ENCODE results near the gene ARHGAP33. TPM values are rescaled to one million over a fixed set of nuclear protein-coding genes. Genes with fewer than 3 reads are reported as not detected.

The ARHGAP33 gene
- polyA plus RNA-seq, 1 donor (not counting 4 experiments of a cell fraction or from before 2014, with no cell fraction given), result 0.49 TPM

- Histone ChIP-seq H2AFZ (ENCODE audit: control insufficient read depth, low read length) (no peak overlapping the region), H3K4me2 (ENCODE audit: control insufficient read depth, extremely low read depth, insufficient read depth, low read depth, low read length) (no peak overlapping the region), H3K79me2 (ENCODE audit: control insufficient read depth, insufficient read depth, low read length) (peaks cover 17% of the 10 kb centered on the region), H3K4me3 (ENCODE audit: control insufficient read depth in 2 of 3, extremely low read depth in 1 of 3, insufficient read depth in 2 of 3, low read depth in 1 of 3, low read length in 3 of 3) (no peak overlapping the region), H3K9ac (ENCODE audit: control insufficient read depth, extremely low read depth, insufficient read depth, low read length) (no peak overlapping the region), H3K27me3 (ENCODE audit: control insufficient read depth, extremely low read depth, insufficient read depth, low read length) (no peaks in the 10 kb centered on the region), H4K20me1 (ENCODE audit: control insufficient read depth, extremely low read depth, insufficient read depth, low read length) (no peaks in the 10 kb centered on the region), H3K27ac (ENCODE audit: control insufficient read depth, insufficient read depth, low read length) (no peak overlapping the region), H3K4me1 (ENCODE audit: control insufficient read depth, extremely low read depth, insufficient read depth, low read length) (peaks cover 19% of the 10 kb centered on the region), H3K9me1 (ENCODE audit: control insufficient read depth, extremely low read depth, insufficient read depth, low read length) (no peaks in the 10 kb centered on the region), H3K9me3 (ENCODE audit: control insufficient read depth, low read depth, low read length) (no peaks in the 10 kb centered on the region), H3K36me3 (ENCODE audit: control insufficient read depth in 2 of 2, extremely low read depth in 1 of 2, insufficient read depth in 2 of 2, low read length in 2 of 2) (peaks cover 13 to 23% of the 10 kb centered on the region in 2 experiments)
- no peak for DNase-seq (ENCODE audit: low read depth, low spot score)
- no peak for FAIRE-seq
- TF ChIP-seq CTCF (optimal IDR thresholded peaks at IDR 0.05 in 1 of 3, IDR thresholded peaks at IDR 0.05 in 1 of 3, conservative IDR thresholded peaks at IDR 0.05 in 1 of 3; ENCODE audit: extremely low read depth in 1 of 3, insufficient read depth in 2 of 3, low read length in 3 of 3) (no peak), EZH2 (IDR thresholded peaks at IDR 0.05; ENCODE audit: low read length) (no peak)
- dilution Hi-C loops (cut with MboI; ENCODE audit: extremely low pct_ligation_motif_present, low sequenced_read_pairs), result no loop called here
Measured at GRCh38 chr19:35752746-35753350, 22.5 kb upstream of the ARHGAP33 start.

- Histone ChIP-seq H2AFZ (ENCODE audit: control insufficient read depth, low read length) (no peak overlapping the region), H3K79me2 (ENCODE audit: control insufficient read depth, insufficient read depth, low read length) (peaks cover 17% of the 10 kb centered on the region), H3K4me2 (ENCODE audit: control insufficient read depth, extremely low read depth, insufficient read depth, low read depth, low read length) (no peak overlapping the region), H3K27me3 (ENCODE audit: control insufficient read depth, extremely low read depth, insufficient read depth, low read length) (no peaks in the 10 kb centered on the region), H4K20me1 (ENCODE audit: control insufficient read depth, extremely low read depth, insufficient read depth, low read length) (no peaks in the 10 kb centered on the region), H3K27ac (ENCODE audit: control insufficient read depth, insufficient read depth, low read length) (no peak overlapping the region), H3K9me3 (ENCODE audit: control insufficient read depth, low read depth, low read length) (no peaks in the 10 kb centered on the region), H3K4me3 (ENCODE audit: control insufficient read depth in 2 of 3, extremely low read depth in 1 of 3, insufficient read depth in 2 of 3, low read depth in 1 of 3, low read length in 3 of 3) (no peak overlapping the region), H3K9ac (ENCODE audit: control insufficient read depth, extremely low read depth, insufficient read depth, low read length) (no peak overlapping the region), H3K4me1 (ENCODE audit: control insufficient read depth, extremely low read depth, insufficient read depth, low read length) (peaks cover 18% of the 10 kb centered on the region), H3K9me1 (ENCODE audit: control insufficient read depth, extremely low read depth, insufficient read depth, low read length) (no peaks in the 10 kb centered on the region), H3K36me3 (ENCODE audit: control insufficient read depth in 2 of 2, extremely low read depth in 1 of 2, insufficient read depth in 2 of 2, low read length in 2 of 2) (peaks cover 13 to 23% of the 10 kb centered on the region in 2 experiments)
- no peak for FAIRE-seq
- TF ChIP-seq CTCF (optimal IDR thresholded peaks at IDR 0.05 in 1 of 3, IDR thresholded peaks at IDR 0.05 in 1 of 3, conservative IDR thresholded peaks at IDR 0.05 in 1 of 3; ENCODE audit: extremely low read depth in 1 of 3, insufficient read depth in 2 of 3, low read length in 3 of 3), result no peak
- no peak for TF ChIP-seq EZH2 (IDR thresholded peaks at IDR 0.05; ENCODE audit: low read length)
- dilution Hi-C loops (cut with MboI; ENCODE audit: extremely low pct_ligation_motif_present, low sequenced_read_pairs), result no loop called here
- no peak for DNase-seq (ENCODE audit: low read depth, low spot score)
Measured at GRCh38 chr19:35753634-35754369, 21.6 kb upstream of the ARHGAP33 start.
